ENCODE measurements around the gene MORN1. TPM values are rescaled to one million over a fixed set of nuclear protein-coding genes. Genes with fewer than 3 reads are reported as not detected.

The MORN1 gene
- total and polyA plus RNA-seq, 9 of the 15 experiments (the other 6 are each of a cell fraction or from before 2014, with no cell fraction given), result 0.24 to 9.3 (median 4.2) TPM

GRCh38 chr1:2412773-2413494 lies 21.6 kb upstream of the MORN1 start (continued):
- TF ChIP-seq IRF9 (tag; IDR thresholded peaks at IDR 0.05) (no peak), FOXP4 (CRISPR knock-in tag; IDR thresholded peaks at IDR 0.05; ENCODE audit: borderline replicate concordance) (no peak; the same call in 1 of the 2 replicates), ZNF589 (CRISPR knock-in tag; IDR thresholded peaks at IDR 0.05; ENCODE audit: low read depth) (0 out of 2 replicates have a peak, but pooled peaks have one; percentile 56), SAP30 (IDR thresholded peaks at IDR 0.05; ENCODE audit: borderline replicate concordance, insufficient read depth, low read depth, low read length, poor library complexity, severe bottlenecking) (no peak), TRIM25 (IDR thresholded peaks at IDR 0.05; ENCODE audit: borderline replicate concordance) (no peak), YBX1 (IDR thresholded peaks at IDR 0.05) (no peak), HDGF (IDR thresholded peaks at IDR 0.05) (no peak), SRF (CRISPR knock-in tag; IDR thresholded peaks at IDR 0.05) (no peak), NCOA1 (IDR thresholded peaks at IDR 0.05; ENCODE audit: low read depth) (no peak), TCF7L2 (IDR thresholded peaks at IDR 0.05; ENCODE audit: low read depth, low read length) (no peak), BCLAF1 (IDR thresholded peaks at IDR 0.05; ENCODE audit: borderline replicate concordance in 1 of 2, control insufficient read depth in 1 of 2, low read depth in 2 of 2, low read length in 1 of 2) (no peak), XRCC5 (IDR thresholded peaks at IDR 0.05; ENCODE audit: low read depth, low read length) (no peak), ZBTB34 (CRISPR knock-in tag; IDR thresholded peaks at IDR 0.05) (no peak), SOX6 (IDR thresholded peaks at IDR 0.05) (no peak), GTF2F1 (IDR thresholded peaks at IDR 0.05; ENCODE audit: low read depth, low read length) (no peak), HDAC2 (IDR thresholded peaks at IDR 0.05) (0 out of 2 replicates have a peak, but pooled peaks have one; percentile 12), NONO (IDR thresholded peaks at IDR 0.05; ENCODE audit: low read depth in 2 of 2, low read length in 1 of 2) (no peak; a peak in 1 of 4 replicates)

Measured in K562 (cell line).